Putamen (tissue), 1 donor: ENCODE measurements around the gene FAM120AOS.

Experiments
- DNase-seq: peaks from one replicate; pipeline ENCODE4 v3.0.0-alpha.2; 2016; ENCODE audit warnings: low spot score

The FAM120AOS gene

GRCh38 chr9:93453047-93453914 is at the start of gene FAM120AOS:
TSS of gene FAM120AOS (minus strand) at chr9:93453581. CDS start at chr9:93452709, 872 bp downstream.
- DNase-seq = peak; percentile 97

DNA sequence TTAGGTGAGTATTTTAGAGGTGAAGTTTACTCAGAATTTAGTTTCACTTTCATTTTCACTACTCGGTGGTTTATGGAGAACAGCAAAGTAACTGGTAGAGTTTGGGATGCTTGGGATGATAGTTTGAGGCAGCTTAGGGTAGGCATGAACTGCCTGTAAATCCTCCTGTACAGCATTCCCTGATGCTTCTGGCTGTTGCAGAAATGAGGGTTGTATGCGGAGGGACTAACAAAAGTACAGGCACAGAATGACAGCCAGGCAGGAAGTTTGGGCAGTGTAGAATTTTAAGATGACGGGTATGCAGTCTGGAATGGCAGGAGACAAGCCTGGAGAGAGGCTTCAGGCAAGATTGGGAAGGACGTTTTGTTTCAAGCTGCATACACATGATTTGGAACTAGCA is 48.0 kb upstream of the FAM120AOS start:
- no peak for DNase-seq

DNA sequence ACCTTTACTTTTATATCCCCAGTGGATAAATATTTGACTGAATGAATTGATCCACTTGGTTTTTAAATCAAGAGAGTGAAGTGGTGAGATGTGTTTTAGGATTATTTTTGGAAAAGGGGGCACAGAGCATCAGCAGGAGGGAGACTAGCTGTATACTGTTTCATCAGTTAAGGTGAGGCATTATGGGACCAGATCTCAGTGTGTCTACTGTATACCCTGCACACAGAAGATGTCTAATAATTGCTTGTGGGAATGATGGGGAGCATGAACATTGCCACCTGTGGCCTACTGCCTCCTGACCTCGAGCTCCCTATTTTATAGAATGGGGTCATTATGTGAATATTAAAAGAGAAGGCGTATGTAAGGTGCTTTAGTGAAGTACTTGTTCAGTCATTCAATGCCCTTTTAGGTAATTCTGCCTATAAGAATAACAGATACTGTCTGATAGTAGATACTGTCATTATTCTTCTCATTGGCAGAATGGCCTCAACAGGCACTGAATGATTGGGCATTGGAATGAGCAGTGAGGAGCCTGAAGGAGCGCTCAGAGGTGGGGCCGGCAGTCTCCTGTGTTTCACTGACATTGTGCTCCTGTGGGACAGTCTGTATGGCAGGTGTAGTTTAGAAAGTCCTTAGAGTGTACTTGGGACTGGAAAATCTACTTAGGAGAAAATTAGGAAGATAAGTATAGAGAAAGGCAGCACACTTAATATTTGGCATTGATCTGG is 47.4 kb upstream of the FAM120AOS start:
- no peak for DNase-seq

- DNase-seq = no peak
These were observed 42.9 kb upstream of the FAM120AOS start for GRCh38 chr9:93496285-93496684.

GRCh38 chr9:93493949-93494348 is 40.6 kb upstream of the FAM120AOS start:
- no peak for DNase-seq

DNA sequence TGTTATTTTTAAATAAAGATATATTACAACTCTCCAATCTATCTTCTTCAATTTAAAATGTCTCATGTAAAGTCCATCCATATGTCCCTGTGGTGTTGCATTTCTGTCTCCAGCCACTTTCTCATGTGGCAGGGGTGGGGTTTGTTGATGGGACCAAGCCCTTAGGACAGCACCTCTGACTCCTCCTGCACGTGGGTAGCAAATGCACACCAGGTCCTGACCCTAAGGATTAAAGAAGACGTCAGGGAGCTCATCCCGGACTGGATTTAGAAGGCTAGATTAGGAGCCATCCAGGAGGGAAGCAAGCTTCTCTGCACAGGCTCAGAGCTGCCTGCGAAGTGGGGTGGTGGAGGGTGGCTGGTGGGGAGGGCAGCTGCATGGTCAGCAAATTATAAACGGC is 38.9 kb upstream of the FAM120AOS start:
- DNase-seq = no peak

- DNase-seq = no peak
These were observed 38.3 kb upstream of the FAM120AOS start for GRCh38 chr9:93491593-93492232.

DNA sequence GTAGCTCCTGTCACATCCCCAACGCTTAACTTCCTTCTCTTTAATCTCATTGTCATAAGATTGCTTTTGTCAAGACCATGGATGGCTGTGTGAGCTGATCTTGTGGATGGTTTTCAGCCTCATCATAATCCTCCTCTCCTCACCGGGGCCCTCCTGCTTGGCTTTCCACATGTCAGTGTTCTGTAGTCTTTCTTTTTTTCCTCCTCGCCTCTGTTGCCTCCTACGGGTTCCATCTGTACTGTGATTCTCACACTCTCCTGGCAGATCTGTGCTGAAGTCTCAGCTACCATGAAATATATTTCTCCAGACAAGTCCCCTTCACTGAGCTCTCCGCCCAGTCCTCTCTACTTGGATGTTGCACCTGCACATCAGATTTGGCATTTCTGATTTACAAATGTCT is 34.9 kb upstream of the FAM120AOS start:
- no peak for DNase-seq

GRCh38 chr9:93486268-93486667 is 32.9 kb upstream of the FAM120AOS start:
- DNase-seq = no peak

- no peak for DNase-seq
These were observed 30.1 kb upstream of the FAM120AOS start for GRCh38 chr9:93483497-93483896.

DNA sequence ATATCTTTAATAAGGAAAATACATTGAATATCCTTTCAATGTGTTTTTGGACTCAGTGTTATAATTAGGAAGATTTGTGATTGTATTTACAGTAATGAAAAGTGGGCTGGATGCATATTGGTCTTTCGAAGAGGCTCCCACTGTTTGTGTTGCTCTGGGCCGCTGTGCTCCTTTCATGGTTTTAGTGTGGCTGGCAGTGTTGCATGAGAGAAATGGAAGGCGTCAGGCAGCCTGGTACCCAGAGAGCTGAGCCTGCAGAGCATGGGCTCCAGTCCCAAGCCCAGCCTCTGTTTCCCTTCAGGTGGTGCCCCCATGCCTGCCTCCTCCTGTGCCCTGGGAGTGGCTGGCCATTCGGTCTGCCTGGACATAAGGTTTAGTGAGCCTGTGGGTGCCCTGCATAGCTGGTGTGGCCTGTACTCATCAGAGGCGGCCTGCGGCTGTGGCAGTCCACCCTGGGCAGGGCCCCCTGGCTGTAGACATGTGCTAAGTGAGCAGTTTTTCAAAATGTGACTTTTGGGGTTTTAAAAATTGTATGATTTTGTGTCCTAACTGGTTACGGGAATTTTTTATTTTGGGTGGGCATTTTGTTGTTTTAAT is 27.4 kb upstream of the FAM120AOS start:
- no peak for DNase-seq

GRCh38 chr9:93480262-93480661 is 26.9 kb upstream of the FAM120AOS start:
- no peak for DNase-seq

DNA sequence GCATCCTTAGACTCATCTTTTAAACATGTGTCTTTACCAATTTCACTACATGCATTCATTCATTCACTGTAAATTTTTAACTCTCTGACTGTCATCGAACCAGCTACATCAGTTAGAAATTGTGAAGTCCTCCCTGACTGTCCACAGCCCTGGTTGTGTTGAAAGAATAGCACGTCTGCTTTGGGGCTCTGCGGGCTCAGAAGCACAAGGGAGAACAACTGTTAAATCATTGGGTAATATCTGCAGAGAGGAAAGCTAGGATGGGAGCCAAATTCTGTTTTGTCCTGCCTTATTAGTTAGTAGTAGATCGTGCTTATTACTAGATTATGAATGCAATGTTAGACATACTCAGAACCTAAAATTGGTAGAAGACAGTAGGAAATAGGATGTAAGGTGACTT is 26.3 kb upstream of the FAM120AOS start:
- DNase-seq = no peak

- no peak for DNase-seq
These were observed 24.0 kb upstream of the FAM120AOS start for GRCh38 chr9:93477397-93477796.

DNA sequence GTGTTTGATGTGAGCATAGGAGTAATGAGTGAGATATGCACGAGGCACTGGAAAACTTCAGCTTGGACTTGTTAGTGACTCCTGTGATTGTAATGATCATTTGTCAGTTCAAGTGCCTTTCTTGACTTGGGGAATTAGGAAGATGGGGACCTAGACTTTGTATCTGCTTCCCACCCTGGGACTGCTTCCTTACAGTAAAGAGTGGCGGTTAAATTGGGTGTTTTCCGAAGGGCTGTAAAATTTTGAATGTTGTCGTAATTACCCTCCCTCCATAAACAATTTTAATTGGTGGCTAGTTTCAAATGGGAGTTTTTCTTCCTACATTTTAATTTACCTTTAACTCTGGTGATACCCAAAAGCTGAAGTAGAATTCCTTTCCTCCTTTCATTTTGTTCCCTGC is 23.5 kb upstream of the FAM120AOS start:
- DNase-seq = no peak

- DNase-seq = no peak
These were observed 22.5 kb upstream of the FAM120AOS start for GRCh38 chr9:93475856-93476255.

GRCh38 chr9:93475108-93475507 is 21.7 kb upstream of the FAM120AOS start:
- no peak for DNase-seq

DNA sequence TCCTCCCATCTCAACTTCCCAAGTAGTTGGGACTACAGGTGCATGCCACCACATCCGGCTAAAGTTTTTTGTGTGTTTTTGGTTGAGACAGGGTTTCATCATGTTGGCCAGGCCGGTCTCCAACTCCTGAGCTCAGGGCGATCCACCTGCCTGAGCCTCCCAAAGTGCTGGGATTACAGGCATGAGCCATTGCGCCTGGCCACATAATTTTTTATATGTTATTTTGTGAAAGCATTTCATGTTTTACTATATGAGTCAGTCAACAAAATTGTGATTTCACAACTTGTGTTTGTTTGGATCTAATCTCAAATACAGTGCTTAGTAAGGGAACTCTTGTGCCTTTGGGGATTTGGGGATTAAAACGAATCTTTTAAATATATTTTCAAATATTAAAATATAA is 20.0 kb upstream of the FAM120AOS start:
- no peak for DNase-seq

GRCh38 chr9:93471124-93471523 is 17.7 kb upstream of the FAM120AOS start:
- no peak for DNase-seq

DNA sequence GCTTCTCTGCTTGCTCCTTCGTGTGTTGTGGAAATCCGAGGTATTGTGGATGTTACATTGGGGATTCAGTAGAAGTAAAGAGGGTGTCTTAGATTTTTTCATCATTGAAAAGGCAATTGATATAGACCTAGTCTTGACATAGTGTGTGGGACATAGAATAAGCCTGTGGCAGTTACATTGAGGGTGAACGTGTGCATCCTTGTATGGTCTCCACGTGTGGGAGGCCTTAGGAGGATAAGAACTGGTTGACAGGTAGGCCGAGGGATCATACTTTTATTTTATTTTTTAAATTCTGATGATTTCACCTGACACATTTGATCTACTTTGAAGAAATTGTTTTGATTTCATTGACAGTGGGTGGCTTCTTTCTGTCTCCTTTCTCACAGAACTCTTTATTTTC is 17.0 kb upstream of the FAM120AOS start:
- peak; percentile 36 for DNase-seq

DNA sequence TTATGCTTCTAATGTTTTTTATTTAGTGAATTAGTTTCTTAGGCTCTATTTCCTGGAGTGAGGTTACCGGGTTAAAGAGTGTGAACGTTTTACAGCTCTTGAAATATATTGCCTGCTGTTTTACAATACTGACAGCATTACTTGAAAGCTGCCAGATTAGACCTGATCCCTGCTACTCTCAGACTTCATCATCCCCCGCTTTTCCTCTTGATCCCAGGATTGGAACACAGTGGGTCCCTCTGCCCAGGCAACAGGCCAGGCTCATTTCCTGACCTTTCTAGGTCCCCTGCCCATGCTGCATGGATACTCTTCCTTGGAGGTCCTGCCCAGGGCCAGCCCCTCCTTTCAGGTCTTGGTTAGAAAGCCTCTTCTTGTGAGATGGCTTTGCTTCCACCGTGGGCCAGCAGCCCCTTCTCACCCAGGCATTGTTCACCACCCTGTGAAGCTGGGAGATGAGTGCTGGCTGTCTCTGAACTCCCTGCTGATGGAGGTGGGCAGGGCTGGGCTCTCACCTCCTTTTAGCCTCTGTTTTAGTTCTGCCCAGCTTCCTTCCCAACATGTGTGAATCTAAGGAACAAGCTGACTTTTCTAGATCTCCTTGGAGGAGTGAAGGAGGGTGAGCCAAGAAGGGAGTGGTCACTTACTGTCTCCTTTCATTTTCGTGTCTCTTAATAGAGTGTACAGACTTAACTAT is 15.5 kb upstream of the FAM120AOS start:
- DNase-seq = no peak

GRCh38 chr9:93467462-93467861 is 14.1 kb upstream of the FAM120AOS start:
- DNase-seq = no peak
